Skeletal muscle cell (primary cell): ENCODE data around the gene GARIN5B.

Experiments used
- DNase-seq: peaks from one replicate; pipeline ENCODE4 v3.0.0-alpha.2; 2010; ENCODE audit warnings: low read depth
- H3K4me3 ChIP-seq: 2 replicates; pipeline ENCODE4 v1.5.1; 2011; ENCODE audit warnings: low read depth, mild to moderate bottlenecking, control low read depth, low read length, moderate library complexity

The GARIN5B gene

DNA sequence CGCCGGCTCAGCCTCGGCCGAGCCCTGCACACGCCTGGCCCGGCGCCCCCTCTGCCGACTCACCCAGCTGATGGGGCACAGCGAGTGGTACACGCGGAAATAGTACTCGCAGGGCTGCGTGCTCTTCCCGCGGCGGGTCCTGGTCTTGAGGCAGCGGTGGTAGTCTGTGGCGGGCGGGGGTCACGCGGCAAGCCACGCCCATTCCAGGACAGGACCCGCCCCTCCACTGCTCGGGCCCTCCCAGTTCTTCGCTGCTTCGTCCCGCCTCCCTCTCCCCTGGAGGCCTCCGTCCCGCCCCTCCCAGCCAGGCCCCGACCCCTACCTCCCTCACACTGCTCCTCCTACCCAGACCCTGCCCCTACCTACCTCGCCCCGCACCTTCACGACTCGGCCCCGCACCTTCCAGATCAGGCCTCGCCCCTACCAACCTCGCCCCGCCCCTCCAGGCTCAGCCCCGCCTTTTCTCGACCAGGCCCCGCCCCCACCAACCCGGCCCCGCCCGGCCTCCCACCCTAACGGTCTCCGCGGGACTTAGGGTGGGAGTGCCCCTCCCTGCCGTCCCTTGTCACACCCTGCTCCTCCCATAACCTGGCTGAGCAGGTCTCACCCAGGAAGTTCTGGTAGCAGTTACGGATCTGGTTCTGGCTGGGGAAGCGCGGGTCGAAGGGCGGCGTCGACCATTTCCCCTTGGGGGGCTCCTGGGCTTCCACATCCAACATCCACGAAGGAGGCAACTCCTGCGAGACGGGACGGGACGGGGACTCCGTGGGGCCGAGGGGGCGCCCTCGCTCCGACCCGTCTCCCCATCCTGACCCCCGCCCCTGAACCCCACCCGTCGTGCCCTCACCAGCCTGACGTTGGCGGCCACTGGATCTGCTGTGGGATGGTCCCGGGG lies 9.0 kb downstream of the GARIN5B start:
- no peak for DNase-seq
- H3K4me3 ChIP-seq: peak overlapping the region; percentile 55

DNA sequence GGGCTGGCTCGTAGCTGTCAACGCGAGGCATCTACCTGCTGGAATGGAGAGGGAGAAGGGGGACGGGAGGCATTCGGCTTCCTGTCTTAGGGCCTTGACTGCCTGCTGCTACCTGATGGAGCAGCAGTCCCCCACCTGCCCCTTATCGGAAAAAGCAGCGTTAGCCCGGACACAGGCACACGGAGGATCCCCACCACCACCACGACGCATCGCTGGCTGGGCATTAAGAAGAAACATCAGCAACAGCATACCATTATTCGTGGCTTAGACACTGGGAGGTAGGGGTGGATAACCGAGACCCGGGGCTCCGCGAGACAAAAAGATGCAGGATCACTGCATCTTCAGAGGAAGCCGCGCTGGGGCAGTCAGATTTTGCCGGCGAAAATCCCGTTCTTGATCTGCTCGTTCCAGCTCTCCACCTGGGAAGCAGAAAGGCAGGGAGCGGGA lies 9.7 kb downstream of the GARIN5B start:
- H3K4me3 ChIP-seq: peak overlapping the region; percentile 55
- DNase-seq: no peak

DNA sequence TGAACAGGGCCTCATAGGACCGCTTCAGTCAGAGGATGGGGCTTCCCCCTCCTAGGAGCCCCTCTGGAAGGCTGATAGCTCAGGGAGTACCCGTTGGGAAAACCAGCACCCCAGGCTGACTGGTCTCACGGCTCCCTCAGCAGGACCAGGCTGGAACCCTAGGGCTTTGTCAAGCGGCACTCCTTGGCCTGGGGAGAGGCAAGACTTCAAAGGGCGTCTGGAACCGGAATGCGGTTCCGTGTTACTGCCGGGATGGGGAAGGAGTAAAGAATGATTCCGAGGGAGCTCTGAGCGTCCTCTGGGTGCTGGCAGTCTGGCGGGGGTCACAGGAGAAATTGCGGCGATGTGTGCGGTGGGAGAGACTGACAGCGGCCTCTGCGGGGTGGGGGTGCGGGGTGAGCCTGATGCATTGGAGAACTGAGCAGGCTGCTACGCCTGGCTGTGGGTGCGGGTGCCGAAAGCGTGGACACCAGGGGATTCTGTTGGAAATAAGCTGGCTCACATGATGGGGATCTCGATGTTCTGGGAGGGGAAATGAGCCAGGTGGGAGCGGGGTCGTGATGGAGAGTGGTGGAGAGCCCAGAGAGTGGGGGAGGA lies 10.4 kb downstream of the GARIN5B start:
- DNase-seq: no peak
- no peak overlapping the region for H3K4me3 ChIP-seq

DNA sequence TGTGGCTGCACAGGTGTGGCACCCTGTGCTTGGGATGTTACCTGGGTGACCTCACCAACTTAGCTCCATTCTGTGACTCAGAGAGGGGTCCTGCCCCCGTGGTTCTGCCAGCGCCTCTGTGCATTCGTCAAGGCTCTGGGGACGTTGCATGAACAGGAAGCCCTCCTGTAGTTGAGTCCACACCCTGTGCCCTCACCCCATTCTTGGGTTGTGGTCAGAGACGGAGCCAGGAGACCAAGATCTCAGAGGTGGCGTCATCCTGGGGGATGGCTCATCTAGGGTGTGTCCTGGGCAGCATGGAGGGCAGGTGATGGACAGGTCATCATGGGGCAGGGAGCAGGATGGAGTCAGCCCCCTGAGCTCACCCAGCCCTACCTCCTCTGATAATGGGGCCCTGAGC lies 11.0 kb downstream of the GARIN5B start:
- no peak for DNase-seq
- no peak overlapping the region for H3K4me3 ChIP-seq

DNA sequence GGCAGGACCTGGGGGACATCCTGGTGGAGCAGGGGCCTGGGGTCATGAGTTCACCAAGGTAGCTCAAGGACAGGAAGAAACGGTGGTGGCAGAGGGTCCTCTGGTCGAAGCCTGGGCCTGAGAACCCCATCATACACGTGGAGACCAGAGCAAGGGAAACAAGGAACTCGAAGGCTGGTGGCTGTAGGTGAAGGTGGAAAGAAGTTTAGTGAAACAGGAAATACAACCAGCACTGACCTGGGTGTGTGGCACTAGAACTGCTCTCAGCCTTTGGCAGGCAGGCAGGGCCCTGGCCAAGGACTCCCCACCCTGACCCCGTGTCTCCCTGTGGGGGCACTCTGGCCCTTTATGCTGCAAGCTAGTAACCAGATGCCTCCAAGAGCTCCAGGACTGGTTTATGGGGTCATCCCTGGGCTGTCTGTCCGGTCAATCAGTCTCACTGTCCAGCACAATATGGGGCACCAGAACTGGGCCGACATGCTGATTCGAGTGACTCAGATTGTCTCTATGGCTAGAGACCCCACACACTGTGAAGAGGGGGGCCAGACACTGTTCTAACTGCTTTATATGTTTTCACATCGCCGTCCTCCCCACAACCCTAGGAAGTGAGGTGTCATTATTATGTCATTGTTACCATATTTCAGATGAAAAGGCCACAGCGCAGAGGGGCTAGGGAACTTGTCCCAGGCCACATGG lies 12.3 kb downstream of the GARIN5B start:
- H3K4me3 ChIP-seq: no peak overlapping the region
- no peak for DNase-seq

DNA sequence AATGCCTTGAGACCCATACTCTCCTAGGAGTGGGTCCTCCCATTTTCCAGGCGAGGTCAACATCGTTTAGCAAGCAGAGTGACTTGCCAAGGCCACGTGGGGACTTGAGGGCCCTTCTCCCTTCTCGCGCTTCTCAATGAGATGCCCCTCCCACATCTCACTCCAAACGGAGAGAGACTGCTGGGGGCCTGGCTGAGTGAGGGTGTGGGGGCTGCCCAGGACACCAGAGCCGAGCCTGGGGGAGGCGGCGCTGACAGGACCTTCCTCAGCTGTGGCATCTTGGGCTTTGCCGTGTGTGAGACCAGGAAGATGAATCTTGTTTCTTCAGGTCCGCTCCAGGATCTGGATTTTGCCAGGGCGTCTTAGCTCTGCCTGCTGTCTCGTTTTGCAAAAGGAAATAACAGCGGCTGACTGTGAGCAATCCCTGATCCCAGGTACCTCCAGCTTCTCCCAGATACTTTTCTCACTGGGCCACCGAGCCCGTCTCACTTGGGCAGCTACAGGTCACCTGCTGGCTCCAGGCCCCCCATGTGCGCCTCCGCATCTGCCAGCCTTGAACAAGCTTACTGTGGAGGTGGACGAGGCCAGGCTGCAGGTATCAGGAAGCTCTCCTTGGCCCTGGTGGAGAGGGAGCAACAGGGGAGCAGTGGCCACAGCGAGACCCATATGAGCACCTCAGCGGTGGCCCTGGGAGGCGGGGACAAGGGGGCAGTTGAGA lies 14.6 kb downstream of the GARIN5B start:
- DNase-seq: no peak
- H3K4me3 ChIP-seq: no peak overlapping the region

DNA sequence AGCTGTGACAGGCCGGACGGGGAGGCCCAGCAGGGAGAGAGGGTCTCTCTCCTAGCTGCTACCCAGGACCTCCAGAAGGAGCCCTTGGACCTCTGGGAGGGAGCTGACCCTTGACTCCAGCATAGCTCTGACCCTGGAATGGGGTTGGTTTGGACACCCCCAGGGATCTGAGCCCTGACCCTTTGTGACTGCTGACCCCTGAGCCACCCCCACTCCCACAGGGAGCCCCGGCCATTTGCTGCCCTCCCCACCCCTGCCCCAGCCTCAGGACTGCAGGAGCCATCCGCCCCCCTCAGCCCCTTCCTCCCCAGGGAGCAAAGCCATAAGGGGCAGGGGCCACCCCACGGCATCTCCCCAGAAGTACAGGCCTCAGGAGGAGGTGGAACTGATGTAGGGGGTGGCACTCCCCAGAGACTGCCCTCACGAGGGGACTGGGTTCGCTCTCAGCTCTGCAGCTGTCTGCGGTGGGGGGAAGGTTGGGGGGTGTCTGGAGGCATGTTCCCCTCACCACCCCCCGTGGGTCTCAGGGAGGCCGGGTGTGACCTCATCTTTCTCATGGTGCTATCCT lies 15.5 kb downstream of the GARIN5B start:
- H3K4me3 ChIP-seq: no peak overlapping the region
- DNase-seq: no peak

DNA sequence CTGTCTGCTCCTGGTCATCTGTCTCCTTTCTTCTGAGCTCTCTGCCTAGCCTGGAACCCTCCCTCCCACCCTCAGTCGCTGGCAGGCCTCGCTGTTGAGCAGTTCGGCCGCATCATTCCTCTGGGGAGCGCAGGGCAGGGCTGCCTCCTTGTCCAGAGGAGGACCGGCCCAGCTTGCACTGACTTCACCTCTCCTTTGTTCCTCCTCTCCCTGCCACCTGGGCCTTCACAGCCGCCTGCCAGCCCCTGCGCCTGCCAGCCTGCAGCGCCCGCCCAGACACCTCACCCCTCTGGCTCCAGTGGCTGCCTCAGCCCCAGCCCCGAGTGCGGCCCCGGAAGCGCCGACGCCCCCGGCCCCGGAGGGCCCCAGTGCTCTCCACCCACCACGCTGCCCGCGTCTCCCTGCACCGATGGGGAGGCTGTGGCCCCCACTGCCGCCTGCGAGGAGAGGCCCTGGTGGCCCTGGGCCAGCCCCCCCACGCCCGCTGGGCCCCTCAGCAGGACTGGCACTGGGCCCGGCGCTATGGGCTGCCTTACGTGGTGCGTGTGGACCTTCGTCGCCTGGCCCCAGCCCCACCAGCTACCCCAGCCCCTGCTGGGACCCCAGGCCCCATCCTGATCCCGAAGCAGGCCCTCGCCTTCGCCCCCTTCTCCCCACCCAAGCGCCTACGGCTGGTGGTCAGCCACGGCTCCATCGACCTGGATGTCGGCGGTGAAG lies 16.2 kb downstream of the GARIN5B start:
- no peak overlapping the region for H3K4me3 ChIP-seq
- DNase-seq: no peak

DNA sequence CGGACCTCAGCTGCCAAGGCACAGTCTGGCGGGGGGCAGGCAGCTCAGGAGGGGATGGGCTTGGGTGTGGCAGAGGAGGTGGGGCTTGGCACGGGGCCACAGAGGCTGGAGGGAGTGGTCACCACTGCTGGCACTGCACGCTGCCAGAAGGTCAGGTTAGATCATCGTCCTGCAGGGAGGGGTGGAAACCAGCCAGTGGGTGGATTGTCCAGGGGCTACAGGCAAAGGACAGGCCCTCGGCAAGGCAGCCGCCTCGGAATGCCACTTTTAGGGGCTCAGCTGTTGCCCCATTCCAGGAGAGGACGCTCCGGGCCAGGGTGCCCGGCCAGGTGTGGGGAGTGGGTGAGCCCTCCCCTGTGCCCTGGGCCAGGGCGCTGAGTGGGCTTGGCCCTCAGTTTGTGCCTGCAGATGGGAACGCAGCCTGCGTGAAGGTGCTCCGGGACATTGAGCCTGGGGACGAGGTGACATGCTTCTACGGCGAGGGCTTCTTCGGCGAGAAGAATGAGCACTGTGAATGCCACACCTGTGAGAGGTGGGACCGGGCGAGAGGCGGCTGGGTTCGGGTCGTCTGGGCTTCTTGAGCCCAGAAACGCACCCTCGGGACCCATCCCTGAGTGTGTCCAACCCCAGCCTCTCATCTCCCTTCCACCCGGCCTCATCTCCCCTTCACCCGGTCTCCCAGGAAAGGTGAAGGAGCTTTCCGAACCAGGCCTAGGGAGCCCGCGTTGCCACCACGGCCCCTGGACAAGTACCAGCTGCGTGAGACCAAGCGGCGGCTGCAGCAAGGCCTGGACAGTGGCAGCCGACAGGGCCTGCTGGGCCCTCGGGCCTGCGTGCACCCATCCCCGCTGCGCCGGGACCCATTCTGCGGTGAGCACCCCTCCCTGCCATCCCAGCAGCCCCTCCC lies 17.0 kb downstream of the GARIN5B start:
- H3K4me3 ChIP-seq: no peak overlapping the region
- no peak for DNase-seq

DNA sequence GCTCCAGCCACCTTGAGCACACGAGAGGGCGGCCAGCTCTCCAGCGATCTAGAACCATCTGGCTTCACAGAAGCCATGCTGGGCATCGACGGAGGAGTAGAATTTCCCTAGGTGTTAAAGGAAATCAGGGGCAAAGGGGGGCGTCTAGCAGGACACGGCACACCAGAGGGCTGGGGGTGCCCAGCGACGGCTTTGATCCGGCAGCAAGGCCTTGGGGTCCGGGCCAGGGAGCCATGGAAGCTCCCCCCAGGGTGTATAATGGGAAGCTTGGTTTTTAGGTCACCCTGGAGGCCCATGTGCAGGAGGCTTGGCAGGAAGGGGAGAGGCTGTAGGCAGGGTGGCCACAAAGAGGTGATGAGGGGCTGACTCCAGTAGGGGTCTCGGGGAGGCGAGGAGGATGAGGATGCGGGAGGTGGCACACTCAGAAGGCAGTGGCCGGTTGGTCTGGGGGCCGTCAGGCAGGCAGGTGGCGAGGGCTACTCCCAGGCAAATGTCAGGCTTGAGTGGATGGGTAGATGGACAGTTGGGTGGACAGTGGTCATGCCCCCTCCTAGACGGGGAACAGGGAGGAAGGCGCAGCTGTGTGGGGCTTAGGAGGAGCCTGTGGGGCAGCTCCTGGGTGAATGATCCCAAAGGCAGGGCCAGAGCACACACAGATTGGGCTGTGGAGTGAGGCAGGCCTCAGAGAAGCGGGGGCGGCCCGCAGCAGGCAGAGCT lies 17.8 kb downstream of the GARIN5B start:
- no peak overlapping the region for H3K4me3 ChIP-seq
- no peak for DNase-seq

DNA sequence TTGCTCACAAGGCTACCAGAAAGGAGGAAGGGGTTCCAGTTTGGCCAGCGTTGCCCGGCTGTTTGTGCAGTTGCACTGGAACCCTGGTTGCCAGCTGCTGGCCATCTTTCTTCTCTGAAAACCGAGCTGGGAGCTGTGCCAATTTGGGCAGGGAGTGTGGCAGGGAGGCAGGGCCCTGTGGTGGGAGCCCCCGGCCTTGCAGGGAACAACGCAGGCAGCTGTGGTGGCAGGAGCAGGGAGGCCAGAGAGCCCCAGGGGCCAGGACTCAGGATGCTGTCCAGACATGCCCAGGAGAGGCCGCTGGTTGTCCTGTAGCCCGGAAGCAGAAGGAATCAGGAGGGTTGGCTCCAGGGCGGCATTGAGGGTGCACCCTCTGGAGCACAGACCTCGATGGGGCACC lies 18.6 kb downstream of the GARIN5B start:
- H3K4me3 ChIP-seq: no peak overlapping the region
- DNase-seq: no peak

DNA sequence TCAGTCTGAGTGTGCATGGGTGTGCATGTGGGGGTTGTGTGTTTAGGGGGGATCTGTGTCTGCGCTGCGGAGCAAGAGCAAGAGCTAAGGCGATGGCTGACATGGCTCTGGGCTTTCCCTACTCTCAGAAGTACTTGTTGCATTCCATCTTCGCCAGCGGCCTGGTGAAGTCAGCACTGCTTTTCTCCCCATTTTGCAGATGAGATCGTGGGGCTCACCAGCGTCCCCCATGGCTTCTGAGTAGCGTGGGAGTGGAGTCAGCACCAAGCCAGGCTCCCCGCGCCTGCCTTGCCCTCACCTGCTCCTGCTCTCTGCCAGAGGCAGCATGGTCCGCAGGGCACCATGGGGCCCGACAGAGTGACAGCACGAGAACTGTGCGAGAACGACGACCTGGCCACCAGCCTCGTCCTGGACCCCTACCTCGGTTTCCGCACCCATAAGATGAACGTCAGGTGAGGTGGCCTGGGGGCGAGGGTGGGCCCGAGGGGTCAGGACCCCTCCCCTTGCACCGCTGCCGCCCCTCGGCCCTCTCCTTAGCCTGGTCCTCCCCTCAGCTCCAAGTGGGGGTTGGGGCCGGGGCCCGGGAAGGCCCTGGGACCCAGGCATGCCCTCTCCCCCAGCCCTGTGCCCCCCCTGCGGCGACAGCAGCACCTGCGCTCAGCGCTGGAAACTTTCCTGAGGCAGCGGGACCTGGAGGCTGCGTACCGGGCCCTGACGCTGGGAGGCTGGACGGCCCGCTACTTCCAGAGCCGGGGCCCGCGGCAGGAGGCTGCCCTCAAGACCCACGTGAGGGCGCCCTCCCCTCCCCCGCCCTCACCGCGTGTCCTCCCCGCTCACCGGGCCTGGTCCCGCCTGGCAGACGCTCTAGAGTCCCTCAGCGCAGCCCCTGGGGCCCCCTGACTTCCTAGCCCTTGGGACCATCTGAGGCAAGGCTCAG lies 21.2 kb downstream of the GARIN5B start:
- no peak for DNase-seq
- no peak overlapping the region for H3K4me3 ChIP-seq

DNA sequence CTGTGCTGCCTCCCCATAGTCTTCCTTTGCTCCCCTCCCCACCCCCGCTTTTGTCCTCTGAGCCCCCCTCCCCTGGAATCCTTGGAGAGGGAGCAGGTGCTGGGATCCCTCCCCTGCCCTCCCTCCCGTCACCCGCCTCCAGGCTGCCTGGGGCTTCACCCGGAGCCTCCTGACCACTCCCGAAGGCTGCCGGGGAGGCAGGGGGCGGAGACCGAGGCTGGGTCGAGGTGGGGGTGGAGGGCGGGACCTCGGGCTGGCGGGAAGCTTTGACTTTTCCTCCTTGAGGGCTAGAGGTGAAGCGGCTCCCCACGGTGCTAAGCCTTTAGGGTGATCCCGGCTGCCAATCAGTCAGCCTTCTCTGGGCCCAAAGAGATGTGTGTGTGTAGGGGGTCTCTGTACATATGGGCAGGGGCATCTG lies 21.9 kb downstream of the GARIN5B start:
- H3K4me3 ChIP-seq: peak overlapping the region; percentile 71
- DNase-seq: peak; percentile 14

DNA sequence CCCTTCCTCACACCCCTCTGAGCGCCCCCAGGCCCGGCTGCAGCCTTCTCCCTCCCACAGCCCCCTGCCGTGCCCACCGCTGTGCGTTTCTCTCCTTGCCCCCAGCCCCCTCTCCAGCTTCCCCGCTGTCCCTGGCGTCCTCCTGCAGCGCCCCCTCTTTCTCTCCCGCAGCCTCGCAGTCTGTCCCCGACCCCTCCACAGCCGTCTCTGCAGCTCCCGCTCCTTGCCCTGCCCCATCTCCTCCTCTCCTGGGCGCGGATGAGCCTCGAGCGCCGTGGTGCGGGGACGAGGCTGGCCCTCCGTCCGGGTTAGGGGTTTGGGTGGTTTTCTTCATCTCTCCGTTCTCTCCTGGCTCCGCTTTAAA lies 22.3 kb downstream of the GARIN5B start:
- H3K4me3 ChIP-seq: peak overlapping the region; percentile 71
- DNase-seq: no peak

DNA sequence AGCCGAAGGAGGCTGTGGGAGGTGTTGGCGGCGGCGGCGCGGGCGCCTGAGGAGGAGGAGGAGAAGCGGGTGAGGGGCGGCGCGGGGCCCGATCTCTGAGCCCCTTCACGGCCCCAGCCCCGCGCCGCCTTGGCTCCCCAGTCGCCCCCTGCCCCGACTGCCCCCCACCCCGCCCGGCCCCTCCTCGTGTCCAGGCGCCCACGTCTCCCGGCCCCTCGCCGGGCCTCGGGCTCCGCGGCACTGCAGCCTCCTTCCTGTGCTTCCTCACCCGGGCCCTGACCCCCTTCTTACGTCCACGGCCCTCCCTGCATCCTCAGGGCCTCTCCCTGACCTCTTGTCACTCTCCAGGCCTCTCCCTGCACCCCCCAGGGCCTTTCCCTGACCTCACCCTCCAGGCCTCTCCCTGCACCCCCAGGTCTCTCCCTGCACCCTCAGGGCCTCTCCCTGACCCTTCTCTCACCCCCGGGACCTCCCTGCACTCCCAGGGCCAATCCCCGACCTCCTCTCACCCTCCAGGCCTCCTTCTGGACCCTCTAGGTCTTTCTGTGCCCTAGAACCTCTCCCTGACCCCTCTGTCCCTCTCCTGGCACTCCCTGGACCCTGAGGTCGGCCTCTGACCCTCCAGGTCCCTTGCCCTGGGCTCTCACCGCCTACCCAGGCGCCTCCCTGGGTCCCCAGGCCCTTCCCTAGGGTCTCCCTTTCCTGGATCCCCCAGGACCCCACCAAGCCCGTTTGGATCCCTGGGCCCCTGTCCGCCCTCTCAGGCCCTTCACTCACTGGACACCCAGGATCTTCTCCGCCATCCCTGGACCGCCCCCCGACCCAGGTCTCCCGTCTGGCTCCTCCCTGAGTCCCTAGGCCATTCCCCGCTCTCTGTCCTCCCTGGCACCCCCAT lies 22.9 kb downstream of the GARIN5B start:
- DNase-seq: no peak
- H3K4me3 ChIP-seq: peak overlapping the region; percentile 71
